Small intestine (tissue), 16 donors: ENCODE measurements around the gene CYP27B1. TPM values are rescaled to one million over a fixed set of nuclear protein-coding genes. Genes with fewer than 3 reads are reported as not detected.

Source experiments
- DNase-seq, 2 donors: peaks; one replicate each; pipeline versions ENCODE4 v3.0.0 to v3.0.0-alpha.2; 2013
- FAIRE-seq: peaks from 2 replicates; lab custom pipeline; 2012; peaks lifted over from hg19 to GRCh38; lab: Jason Lieb, UNC
- H3K27ac ChIP-seq, 3 donors: one replicate each; pipeline ENCODE4 v1.5.1; 2013; ENCODE audit warnings: low read length in 2 of 3, mild to moderate bottlenecking in 2 of 3, control low read depth in 1 of 3, inconsistent platforms in 1 of 3, low read depth in 1 of 3, moderate library complexity in 1 of 3
- H3K27me3 ChIP-seq, 3 donors: one replicate each; pipeline ENCODE4 v1.6.1; 2013; ENCODE audit warnings: low read length in 3 of 3, inconsistent platforms in 1 of 3; ENCODE audit not compliant: control insufficient read depth in 3 of 3, insufficient read depth in 3 of 3
- H3K36me3 ChIP-seq, 3 donors: one replicate each; pipeline ENCODE4 v1.6.1; 2013; ENCODE audit warnings: low read length in 3 of 3, inconsistent platforms in 1 of 3, low read depth in 1 of 3, mild to moderate bottlenecking in 1 of 3, moderate library complexity in 1 of 3; ENCODE audit not compliant: control insufficient read depth in 3 of 3, insufficient read depth in 2 of 3
- H3K4me1 ChIP-seq, 3 donors: one replicate each; pipeline ENCODE4 v1.6.1; 2013; ENCODE audit warnings: low read length in 2 of 3, inconsistent platforms in 1 of 3, low read depth in 1 of 3, mild to moderate bottlenecking in 1 of 3, moderate library complexity in 1 of 3; ENCODE audit not compliant: control insufficient read depth in 3 of 3, insufficient read depth in 2 of 3
- H3K4me3 ChIP-seq, 3 donors: one replicate each; pipeline ENCODE4 v1.5.1; 2013; ENCODE audit warnings: low read length in 3 of 3, control low read depth in 1 of 3, inconsistent platforms in 1 of 3, low read depth in 1 of 3, mild to moderate bottlenecking in 1 of 3, moderate library complexity in 1 of 3
- H3K9me3 ChIP-seq, 2 donors: one replicate each; pipeline ENCODE4 v1.6.1; 2013; ENCODE audit warnings: low read depth in 1 of 2, low read length in 1 of 2; ENCODE audit not compliant: control insufficient read depth in 2 of 2, insufficient read depth in 1 of 2
- WGBS, 3 donors: extraction: QIAGEN DNeasy Blood & Tissue Kit; methylation state at CpG; one replicate each; pipeline ENCODE4 v1.1.7; 2013; 5-methylcytosine and 5-hydroxymethylcytosine counted together
- long read RNA-seq, 10 donors: transcript quantifications; one replicate each; lab custom pipeline, GENCODE V29; 2026
- polyA plus RNA-seq, 4 donors: library from polyadenylated mRNA; stranded (reverse) in 3 of 4; unstranded in 1 of 4; fragments of 200-250 nt in 3 of 4; fragments of 120-200 nt in 1 of 4; gene quantifications; one replicate each; pipeline versions ENCODE4 v1.2.1 to v1.2.3, GENCODE V29; 2013
- donor health status: healthy with polysubstance abuse.
- donor health status: control.
- donor health status: control.
- donor health status: Bipolar disorder and iron deficiency.
- donor health status: healthy.

CYP27B1 gene
- 1 to 10 TPM in 3 of 4 donors, under 1 TPM in 1; 0.27 to 1.7 (median 1.2) TPM for polyA plus RNA-seq
- long read RNA-seq, donor 1 = 0 reads
- long read RNA-seq, donor 2 = 0 reads
- long read RNA-seq, donor 3 = 0 reads
- long read RNA-seq, donor 4 = 0 reads
- long read RNA-seq, donor 5 = 0 reads
- long read RNA-seq, donor 6 = 0 reads
- long read RNA-seq, donor 7 = 0 reads
- long read RNA-seq, donor 8 = 0 reads
- long read RNA-seq, donor 9 = 0 reads
- long read RNA-seq, donor 10 = 0 reads

DNA sequence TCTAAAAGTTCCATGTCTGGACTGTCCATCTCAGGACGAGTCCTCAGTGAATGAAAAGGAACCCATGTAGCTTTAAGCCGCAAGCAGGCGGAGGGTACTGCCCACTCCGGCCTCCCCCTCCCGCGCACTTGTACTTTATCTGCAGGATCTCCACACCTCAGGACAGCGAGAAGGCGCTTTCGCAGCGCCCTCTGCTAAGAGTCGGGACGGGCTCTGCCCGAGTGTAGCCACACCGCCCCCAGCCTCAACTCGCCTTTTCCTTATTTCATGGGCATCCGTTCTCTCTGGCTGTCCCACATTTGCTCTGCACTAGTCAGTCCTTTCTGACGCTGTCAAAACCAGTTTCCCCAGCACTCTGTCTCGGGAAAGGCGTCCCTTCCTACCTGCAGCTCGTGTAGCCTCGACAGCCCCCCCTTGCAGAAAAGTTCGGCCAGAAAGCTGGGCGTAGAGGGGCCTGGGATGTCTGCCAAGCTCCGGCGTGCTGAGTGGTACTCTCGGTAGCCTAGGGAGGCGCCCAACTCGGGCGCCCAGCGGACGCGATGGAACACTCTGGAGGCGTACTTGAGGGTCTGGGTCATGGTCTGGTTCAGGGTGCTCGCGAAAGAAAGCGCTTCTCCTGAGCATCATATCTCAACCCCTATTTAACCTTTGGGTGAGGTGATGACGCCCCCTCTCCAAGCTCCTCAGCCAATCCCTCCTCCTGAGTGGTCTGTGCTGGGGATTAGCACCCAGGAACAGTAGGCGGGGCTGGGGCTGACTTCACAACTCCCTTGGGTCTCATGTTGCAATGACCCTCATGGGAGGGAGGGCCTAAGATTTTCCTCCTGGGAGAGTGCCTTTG, at the start of gene CYP27B1:
TSS of gene CYP27B1 (minus strand) at position 615 of the 841 bp plus-strand sequence. CDS start at position 578, 37 bp downstream.
- 6 to 8% (median 7%) methylated on average over 35 to 38 of the region's 38 CpGs for WGBS, 3 donors
- peaks cover 3 to 45% (median 10%) of the 10 kb centered on the region in 3 donors for H3K27me3 ChIP-seq
- peak within 1 kb of the TSS in 2 of 3 donors; percentile 34 to 51 for H3K4me3 ChIP-seq
- peaks cover 2 to 40% (median 9%) of the 10 kb centered on the region in 3 donors for H3K4me1 ChIP-seq
- no peak within 1 kb of the TSS for H3K27ac ChIP-seq
- DNase-seq = no peak
- H3K9me3 ChIP-seq = no peaks in the 10 kb centered on the region
- no peak for FAIRE-seq
- peaks cover 0 to 27% (median 0%) of the 10 kb centered on the region in 3 donors for H3K36me3 ChIP-seq

GRCh38 chr12:57816001-57816854, 49.4 kb upstream of the CYP27B1 start:
- Histone ChIP-seq H3K9me3 (no peaks in the 10 kb centered on the region), H3K4me3 (no peak overlapping the region), H3K36me3 (peaks cover 0 to 36% (median 0%) of the 10 kb centered on the region in 3 donors), H3K27ac (peak overlapping the region in 1 of 3 donors; percentile 3), H3K27me3 (no peaks in the 10 kb centered on the region), H3K4me1 (peaks cover 0 to 10% (median 0%) of the 10 kb centered on the region in 3 donors)
- DNase-seq (no peak), FAIRE-seq (no peak)
- 6 to 45% (median 37%) methylated on average over 3 of the region's 3 CpGs for WGBS, 3 donors

GRCh38 chr12:57815177-57816000, 48.5 kb upstream of the CYP27B1 start:
- 60 to 72% (median 72%) methylated on average over 13 of the region's 13 CpGs for WGBS, 3 donors
- Histone ChIP-seq H3K4me1 (peaks cover 0 to 10% (median 0%) of the 10 kb centered on the region in 3 donors), H3K9me3 (no peaks in the 10 kb centered on the region), H3K27me3 (no peaks in the 10 kb centered on the region), H3K36me3 (peaks cover 0 to 38% (median 0%) of the 10 kb centered on the region in 3 donors), H3K27ac (peak overlapping the region in 1 of 3 donors; percentile 3), H3K4me3 (no peak overlapping the region)
- FAIRE-seq = no peak
- no peak for DNase-seq

DNA sequence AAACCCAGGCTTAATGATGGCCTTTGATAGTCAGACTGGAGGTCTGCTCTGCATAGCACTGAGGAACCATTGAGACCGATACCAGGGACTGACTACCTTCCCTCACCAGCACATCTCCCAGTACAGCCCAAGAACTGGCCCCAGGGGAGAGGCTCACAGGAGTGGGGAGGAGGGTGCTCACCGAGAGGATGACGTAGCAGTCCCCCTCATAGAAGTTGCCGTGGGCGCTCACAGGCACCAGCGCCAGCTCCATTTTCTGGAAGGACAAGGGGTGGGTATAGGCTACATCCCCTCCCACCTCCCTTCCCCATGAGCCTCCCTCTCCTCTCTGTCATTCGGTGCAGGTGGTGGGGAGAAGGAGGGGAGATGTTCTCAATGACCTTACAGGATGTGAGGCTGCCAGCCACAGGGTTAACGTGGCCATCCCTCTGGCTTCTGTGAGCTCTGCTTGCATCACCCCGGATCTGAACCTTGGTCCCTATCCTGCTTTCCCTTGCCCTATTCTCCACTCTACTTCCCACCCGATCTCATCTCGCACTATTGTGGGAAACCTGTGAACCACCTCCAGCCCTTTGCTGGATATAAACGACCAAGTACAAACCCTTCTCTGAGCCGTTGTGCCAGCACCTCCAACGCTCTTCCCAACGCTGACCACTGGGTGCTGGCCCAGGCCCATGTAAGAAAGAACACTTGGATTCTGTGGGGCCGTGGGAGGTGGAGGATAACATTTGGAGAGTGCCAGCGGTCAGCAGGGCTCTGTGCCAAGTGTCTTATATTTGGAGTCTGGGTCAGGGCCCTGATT, 47.3 kb upstream of the CYP27B1 start:
- FAIRE-seq = no peak
- no peak overlapping the region for H3K27ac ChIP-seq
- H3K4me1 ChIP-seq = peaks cover 0 to 10% (median 0%) of the 10 kb centered on the region in 3 donors
- 78 to 83% (median 78%) methylated on average over 16 to 17 of the region's 17 CpGs for WGBS, 3 donors
- peaks cover 0 to 39% (median 0%) of the 10 kb centered on the region in 3 donors for H3K36me3 ChIP-seq
- H3K4me3 ChIP-seq = no peak overlapping the region
- no peak for DNase-seq
- H3K9me3 ChIP-seq = no peaks in the 10 kb centered on the region
- H3K27me3 ChIP-seq = no peaks in the 10 kb centered on the region

- DNase-seq (no peak), FAIRE-seq (no peak)
- Histone ChIP-seq H3K9me3 (no peaks in the 10 kb centered on the region), H3K36me3 (peaks cover 0 to 38% (median under 1%) of the 10 kb centered on the region in 3 donors), H3K4me3 (no peak overlapping the region), H3K27ac (no peak overlapping the region), H3K27me3 (no peaks in the 10 kb centered on the region), H3K4me1 (peaks cover 0 to 10% (median 0%) of the 10 kb centered on the region in 3 donors)
- WGBS, 3 donors = 83 to 85% (median 83%) methylated on average over 14 of the region's 14 CpGs
Observed at GRCh38 chr12:57813111-57813970, 46.5 kb upstream of the CYP27B1 start.

- FAIRE-seq = no peak
- Histone ChIP-seq H3K9me3 (no peaks in the 10 kb centered on the region), H3K4me3 (no peak overlapping the region), H3K36me3 (peaks cover 0 to 55% (median 4%) of the 10 kb centered on the region in 3 donors), H3K27ac (no peak overlapping the region), H3K4me1 (no peaks in the 10 kb centered on the region), H3K27me3 (no peaks in the 10 kb centered on the region)
- no peak for DNase-seq
- WGBS, 3 donors = 90 to 96% (median 95%) methylated on average over 10 of the region's 10 CpGs
Observed at GRCh38 chr12:57811028-57811755, 44.3 kb upstream of the CYP27B1 start.
